ENCODE data around the gene NUMB.

GRCh38 chr14:73289729-73290128 lies 168.6 kb downstream of the NUMB start:
- TF ChIP-seq CTCF (IDR thresholded peaks at IDR 0.05), result no peak
- TF ChIP-seq POLR2A (IDR thresholded peaks at IDR 0.05), result no peak
- TF ChIP-seq POLR2AphosphoS5 (IDR thresholded peaks at IDR 0.05), result no peak

Measured in suprapubic skin (tissue), 4 donors.